ENCODE results near the gene CAND1. TPM values are rescaled to one million over a fixed set of nuclear protein-coding genes. Genes with fewer than 3 reads are reported as not detected.

Gene CAND1
- total RNA-seq, 1 donor from 2014 or later, result 284 TPM

- no peak overlapping the region for H3K4me3 ChIP-seq
- no peak for TF ChIP-seq EZH2 (IDR thresholded peaks at IDR 0.05)
- no peak for TF ChIP-seq CTCF (IDR thresholded peaks at IDR 0.05)
- no peak for TF ChIP-seq EZH2phosphoT487 (IDR thresholded peaks at IDR 0.05)
- Mint-ChIP-seq H3K27me3 (ENCODE audit: insufficient read depth, low read depth) (no peaks in the 10 kb centered on the region), H3K4me3 (no peak overlapping the region), H3K4me1 (no peaks in the 10 kb centered on the region), H3K9me3 (no peaks in the 10 kb centered on the region), H3K36me3 (no peaks in the 10 kb centered on the region), H3K27ac (no peak overlapping the region)
- no peaks in the 10 kb centered on the region for H3K9me3 ChIP-seq (ENCODE audit: low read depth)
- no peaks in the 10 kb centered on the region for H3K36me3 ChIP-seq
- H3K9ac ChIP-seq, result no peak overlapping the region
- H3K27ac ChIP-seq, result no peak overlapping the region
- DNase-seq (ENCODE audit: low spot score), result no peak
- H4K20me1 ChIP-seq (ENCODE audit: low read depth), result no peaks in the 10 kb centered on the region
- H3K4me1 ChIP-seq, result no peaks in the 10 kb centered on the region
- H2AFZ ChIP-seq (replicated peaks), result no peak overlapping the region
- no peak overlapping the region for H3K4me2 ChIP-seq
- H3K27me3 ChIP-seq, result no peaks in the 10 kb centered on the region
- H3F3A ChIP-seq (ENCODE audit: low read depth), result no peaks in the 10 kb centered on the region
- no peaks in the 10 kb centered on the region for H3K79me2 ChIP-seq (ENCODE audit: low read depth)
Observed at GRCh38 chr12:67251012-67251411, 18.1 kb upstream of the CAND1 start.

- no peaks in the 10 kb centered on the region for H3K9me3 Mint-ChIP-seq
- TF ChIP-seq EZH2phosphoT487 (IDR thresholded peaks at IDR 0.05) (no peak), CTCF (IDR thresholded peaks at IDR 0.05) (no peak), EZH2 (IDR thresholded peaks at IDR 0.05) (no peak)
- Histone ChIP-seq H3K79me2 (ENCODE audit: low read depth) (no peaks in the 10 kb centered on the region), H2AFZ (replicated peaks) (no peak overlapping the region), H3K9ac (no peak overlapping the region), H3F3A (ENCODE audit: low read depth) (no peaks in the 10 kb centered on the region), H3K4me2 (no peak overlapping the region), H3K27ac (no peak overlapping the region), H3K27me3 (no peaks in the 10 kb centered on the region), H3K36me3 (no peaks in the 10 kb centered on the region), H3K9me3 (ENCODE audit: low read depth) (no peaks in the 10 kb centered on the region), H3K4me1 (no peaks in the 10 kb centered on the region), H4K20me1 (ENCODE audit: low read depth) (no peaks in the 10 kb centered on the region), H3K4me3 (no peak overlapping the region)
- no peak overlapping the region for H3K4me3 Mint-ChIP-seq
- H3K36me3 Mint-ChIP-seq, result no peaks in the 10 kb centered on the region
- no peak overlapping the region for H3K27ac Mint-ChIP-seq
- no peak for DNase-seq (ENCODE audit: low spot score)
- peaks cover 4% of the 10 kb centered on the region for H3K27me3 Mint-ChIP-seq (ENCODE audit: insufficient read depth, low read depth)
- no peaks in the 10 kb centered on the region for H3K4me1 Mint-ChIP-seq
Observed at GRCh38 chr12:67254372-67255026, 14.7 kb upstream of the CAND1 start.

- H3K36me3 Mint-ChIP-seq, result no peaks in the 10 kb centered on the region
Observed at GRCh38 chr12:67256649-67257048, 12.5 kb upstream of the CAND1 start.

GRCh38 chr12:67263471-67263870, 5.7 kb upstream of the CAND1 start:
- H3K36me3 Mint-ChIP-seq, result no peaks in the 10 kb centered on the region
- TF ChIP-seq EZH2phosphoT487 (IDR thresholded peaks at IDR 0.05) (no peak), EZH2 (IDR thresholded peaks at IDR 0.05) (no peak), CTCF (IDR thresholded peaks at IDR 0.05) (no peak)
- no peak for DNase-seq (ENCODE audit: low spot score)
- no peaks in the 10 kb centered on the region for H3K79me2 ChIP-seq (ENCODE audit: low read depth)
- H3K27me3 Mint-ChIP-seq (ENCODE audit: insufficient read depth, low read depth), result no peaks in the 10 kb centered on the region
- H3F3A ChIP-seq (ENCODE audit: low read depth), result no peaks in the 10 kb centered on the region
- peaks cover 2% of the 10 kb centered on the region for H3K9me3 Mint-ChIP-seq
- H3K27me3 ChIP-seq, result no peaks in the 10 kb centered on the region
- no peak overlapping the region for H3K9ac ChIP-seq
- no peak overlapping the region for H3K4me3 Mint-ChIP-seq
- peaks cover 5% of the 10 kb centered on the region for H3K4me1 Mint-ChIP-seq
- H3K4me3 ChIP-seq, result no peak overlapping the region
- H3K27ac Mint-ChIP-seq, result no peak overlapping the region
- no peaks in the 10 kb centered on the region for H4K20me1 ChIP-seq (ENCODE audit: low read depth)
- H2AFZ ChIP-seq (replicated peaks), result no peak overlapping the region
- peaks cover 4% of the 10 kb centered on the region for H3K4me1 ChIP-seq
- no peaks in the 10 kb centered on the region for H3K9me3 ChIP-seq (ENCODE audit: low read depth)
- no peak overlapping the region for H3K4me2 ChIP-seq
- no peaks in the 10 kb centered on the region for H3K36me3 ChIP-seq
- H3K27ac ChIP-seq, result no peak overlapping the region

More at GRCh38 chr12:67256649-67257048, 12.5 kb upstream of the CAND1 start:
- Histone ChIP-seq H3K4me2 (no peak overlapping the region), H3K27me3 (no peaks in the 10 kb centered on the region), H4K20me1 (ENCODE audit: low read depth) (no peaks in the 10 kb centered on the region), H3K79me2 (ENCODE audit: low read depth) (no peaks in the 10 kb centered on the region), H3K9me3 (ENCODE audit: low read depth) (no peaks in the 10 kb centered on the region), H3K4me3 (no peak overlapping the region), H3K27ac (no peak overlapping the region), H3F3A (ENCODE audit: low read depth) (no peaks in the 10 kb centered on the region), H3K9ac (no peak overlapping the region), H3K36me3 (no peaks in the 10 kb centered on the region), H2AFZ (replicated peaks) (peak overlapping the region; percentile 20), H3K4me1 (no peaks in the 10 kb centered on the region)
- no peak overlapping the region for H3K27ac Mint-ChIP-seq
- H3K4me3 Mint-ChIP-seq, result no peak overlapping the region
- peaks cover 4% of the 10 kb centered on the region for H3K27me3 Mint-ChIP-seq (ENCODE audit: insufficient read depth, low read depth)
- no peak for DNase-seq (ENCODE audit: low spot score)
- H3K4me1 Mint-ChIP-seq, result no peaks in the 10 kb centered on the region
- no peak for TF ChIP-seq EZH2 (IDR thresholded peaks at IDR 0.05)
- no peaks in the 10 kb centered on the region for H3K9me3 Mint-ChIP-seq
